RWPE2 (cell line): ENCODE data around the gene FSTL5.
A peak's percentile ranks its signal among the peaks of the same experiment; 100 is the strongest.

Source experiments
- ATAC-seq: fragments of 200-7000 bp; cut with Tn5 transposase; 3 replicates; pipeline ENCODE4 v1.9.1; 2021; ENCODE audit warnings: low read depth
- DNase-seq: peaks from one replicate; pipeline ENCODE4 v3.0.0-alpha.2; 2020; ENCODE audit warnings: low spot score
- H3K27ac ChIP-seq: fragments of 450-650 bp; 2 replicates; pipeline ENCODE4 v1.5.1; 2017; ENCODE audit warnings: mild to moderate bottlenecking; ENCODE audit not compliant: poor library complexity, severe bottlenecking
- H3K27me3 ChIP-seq: fragments of 250-450 bp; sonication (Bioruptor Pico); 2 replicates; pipeline ENCODE4 v1.5.1; 2021; ENCODE audit warnings: mild to moderate bottlenecking, moderate library complexity; ENCODE audit not compliant: insufficient read depth, poor library complexity, severe bottlenecking
- H3K36me3 ChIP-seq: fragments of 250-450 bp; sonication (Bioruptor Pico); 2 replicates; pipeline ENCODE4 v1.5.1; 2020; ENCODE audit warnings: low read depth, mild to moderate bottlenecking, moderate library complexity
- H3K4me1 ChIP-seq: fragments of 250-450 bp; sonication (Bioruptor Pico); 2 replicates; pipeline ENCODE4 v1.5.1; 2021; ENCODE audit warnings: mild to moderate bottlenecking, moderate library complexity; ENCODE audit not compliant: insufficient read depth, poor library complexity, severe bottlenecking
- H3K4me3 ChIP-seq: fragments of 250-450 bp; sonication (Bioruptor Pico); 2 replicates; pipeline ENCODE4 v1.5.1; 2021; ENCODE audit warnings: mild to moderate bottlenecking, moderate library complexity; ENCODE audit not compliant: severe bottlenecking
- H3K9me3 ChIP-seq: fragments of 250-450 bp; sonication (Bioruptor Pico); 2 replicates; pipeline ENCODE4 v1.5.1; 2021; ENCODE audit warnings: mild to moderate bottlenecking, moderate library complexity; ENCODE audit not compliant: severe bottlenecking
- TF ChIP-seq, protein P1 (sequence below): fragments of 450-650 bp; IDR thresholded peaks from one replicate; pipeline ENCODE4 v1.5.1; 2017; ENCODE audit warnings: mild to moderate bottlenecking, moderate library complexity; ENCODE audit not compliant: poor library complexity, severe bottlenecking

Gene FSTL5

DNA sequence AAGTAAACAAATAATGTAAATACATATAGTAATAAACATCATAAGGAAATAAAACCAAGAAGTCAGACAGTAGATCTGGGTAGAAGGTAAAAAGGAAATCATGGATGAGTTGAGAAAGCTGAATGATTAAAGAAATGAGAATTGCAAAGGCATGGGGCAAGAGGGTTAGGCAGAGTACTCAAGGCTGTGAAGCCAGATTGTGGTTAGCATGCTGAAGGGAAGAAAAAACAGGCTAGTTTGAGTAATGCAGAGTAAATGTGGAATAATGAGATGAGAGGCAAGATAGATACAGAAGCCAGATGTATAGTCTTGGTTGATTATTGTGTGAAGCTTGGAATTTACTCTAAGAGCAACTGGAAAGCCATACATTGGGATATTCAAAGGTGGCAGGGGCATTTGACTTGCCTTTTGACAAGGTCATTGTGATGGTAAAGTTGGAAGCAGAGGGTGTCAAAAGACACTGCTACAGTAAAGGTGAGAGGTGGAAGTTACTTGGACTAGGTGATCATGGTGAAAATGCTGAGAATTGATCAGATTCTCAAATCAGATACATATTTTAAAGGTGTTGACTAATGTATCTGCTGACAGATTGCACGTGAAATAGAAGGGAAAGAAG lies 307.0 kb downstream of the FSTL5 start:
- no peaks in the 10 kb centered on the region for H3K4me1 ChIP-seq
- H3K27me3 ChIP-seq = no peaks in the 10 kb centered on the region
- H3K27ac ChIP-seq = no peak overlapping the region
- no peak overlapping the region for H3K4me3 ChIP-seq
- H3K36me3 ChIP-seq = no peaks in the 10 kb centered on the region
- ATAC-seq (no peak), DNase-seq (no peak)
- TF ChIP-seq, protein P1, sequence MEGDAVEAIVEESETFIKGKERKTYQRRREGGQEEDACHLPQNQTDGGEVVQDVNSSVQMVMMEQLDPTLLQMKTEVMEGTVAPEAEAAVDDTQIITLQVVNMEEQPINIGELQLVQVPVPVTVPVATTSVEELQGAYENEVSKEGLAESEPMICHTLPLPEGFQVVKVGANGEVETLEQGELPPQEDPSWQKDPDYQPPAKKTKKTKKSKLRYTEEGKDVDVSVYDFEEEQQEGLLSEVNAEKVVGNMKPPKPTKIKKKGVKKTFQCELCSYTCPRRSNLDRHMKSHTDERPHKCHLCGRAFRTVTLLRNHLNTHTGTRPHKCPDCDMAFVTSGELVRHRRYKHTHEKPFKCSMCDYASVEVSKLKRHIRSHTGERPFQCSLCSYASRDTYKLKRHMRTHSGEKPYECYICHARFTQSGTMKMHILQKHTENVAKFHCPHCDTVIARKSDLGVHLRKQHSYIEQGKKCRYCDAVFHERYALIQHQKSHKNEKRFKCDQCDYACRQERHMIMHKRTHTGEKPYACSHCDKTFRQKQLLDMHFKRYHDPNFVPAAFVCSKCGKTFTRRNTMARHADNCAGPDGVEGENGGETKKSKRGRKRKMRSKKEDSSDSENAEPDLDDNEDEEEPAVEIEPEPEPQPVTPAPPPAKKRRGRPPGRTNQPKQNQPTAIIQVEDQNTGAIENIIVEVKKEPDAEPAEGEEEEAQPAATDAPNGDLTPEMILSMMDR = no peak
- no peaks in the 10 kb centered on the region for H3K9me3 ChIP-seq

DNA sequence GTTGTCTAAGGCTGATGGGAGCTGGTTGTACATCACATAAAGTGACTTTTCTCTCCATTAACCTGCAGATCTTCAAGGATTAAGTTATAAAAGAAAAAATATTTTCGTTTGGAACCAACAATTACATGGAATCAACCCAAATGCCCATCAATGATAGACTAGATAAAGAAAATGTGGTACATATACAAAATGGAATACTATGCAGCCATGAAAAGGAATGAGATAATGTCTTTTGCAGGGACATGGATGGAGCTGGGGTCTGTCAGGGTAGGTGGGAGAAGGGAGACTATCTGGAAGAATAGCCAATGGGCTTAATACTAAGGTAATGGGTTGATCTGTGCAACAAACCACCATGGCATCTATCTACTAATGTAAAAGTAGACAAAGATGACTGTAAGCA lies 313.2 kb downstream of the FSTL5 start:
- Histone ChIP-seq H3K9me3 (no peaks in the 10 kb centered on the region), H3K27ac (no peak overlapping the region), H3K4me3 (no peak overlapping the region), H3K27me3 (no peaks in the 10 kb centered on the region), H3K4me1 (no peaks in the 10 kb centered on the region), H3K36me3 (no peaks in the 10 kb centered on the region)
- DNase-seq (no peak), ATAC-seq (no peak)
- TF ChIP-seq, protein P1 = no peak

DNA sequence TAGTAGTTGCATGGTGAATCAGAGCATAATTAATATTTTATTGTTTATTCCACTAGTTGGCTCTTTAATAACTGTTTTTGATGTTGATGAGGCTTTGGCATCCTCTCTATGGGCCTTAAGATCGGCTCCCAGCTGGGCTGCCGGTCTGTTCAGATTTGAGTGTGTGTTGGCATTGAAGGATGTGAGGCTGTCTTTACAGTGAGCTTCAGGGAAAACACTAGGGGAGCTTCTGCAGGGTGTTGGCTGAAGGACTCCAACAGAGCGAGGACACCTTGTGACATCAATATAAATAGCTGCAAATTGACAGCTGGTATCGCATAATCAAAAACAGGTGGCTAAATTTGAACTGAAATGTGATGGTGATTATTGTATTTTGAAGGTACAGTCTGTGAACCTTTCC lies 322.0 kb downstream of the FSTL5 start:
- TF ChIP-seq, protein P1 = peak; percentile 9
- no peak overlapping the region for H3K27ac ChIP-seq
- H3K4me1 ChIP-seq = no peaks in the 10 kb centered on the region
- H3K27me3 ChIP-seq = no peaks in the 10 kb centered on the region
- H3K36me3 ChIP-seq = no peaks in the 10 kb centered on the region
- H3K4me3 ChIP-seq = no peak overlapping the region
- ATAC-seq (no peak), DNase-seq (no peak)
- no peaks in the 10 kb centered on the region for H3K9me3 ChIP-seq

DNA sequence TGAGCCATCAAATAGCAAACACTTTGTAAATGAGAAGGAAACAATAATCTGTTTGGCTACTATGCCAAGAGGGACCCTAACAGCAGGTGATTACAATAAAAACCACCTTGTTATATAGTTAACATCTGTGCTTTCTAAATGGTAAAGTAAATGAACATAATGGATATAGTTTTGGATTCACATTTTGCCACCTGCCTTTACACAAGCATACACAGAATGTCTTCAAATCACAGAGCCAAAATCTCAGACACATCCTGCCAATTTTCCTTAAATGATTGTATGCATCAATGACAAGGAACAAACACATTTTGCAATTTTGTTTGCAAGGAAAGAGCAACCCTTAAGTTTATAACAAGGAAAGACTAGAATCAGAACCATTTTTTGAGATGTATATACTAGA lies 334.2 kb downstream of the FSTL5 start:
- H3K4me1 ChIP-seq = no peaks in the 10 kb centered on the region
- no peak overlapping the region for H3K4me3 ChIP-seq
- H3K36me3 ChIP-seq = no peaks in the 10 kb centered on the region
- no peak for DNase-seq
- H3K27ac ChIP-seq = no peak overlapping the region
- no peaks in the 10 kb centered on the region for H3K27me3 ChIP-seq
- TF ChIP-seq, protein P1 = no peak
- ATAC-seq = no peak
- H3K9me3 ChIP-seq = no peaks in the 10 kb centered on the region

DNA sequence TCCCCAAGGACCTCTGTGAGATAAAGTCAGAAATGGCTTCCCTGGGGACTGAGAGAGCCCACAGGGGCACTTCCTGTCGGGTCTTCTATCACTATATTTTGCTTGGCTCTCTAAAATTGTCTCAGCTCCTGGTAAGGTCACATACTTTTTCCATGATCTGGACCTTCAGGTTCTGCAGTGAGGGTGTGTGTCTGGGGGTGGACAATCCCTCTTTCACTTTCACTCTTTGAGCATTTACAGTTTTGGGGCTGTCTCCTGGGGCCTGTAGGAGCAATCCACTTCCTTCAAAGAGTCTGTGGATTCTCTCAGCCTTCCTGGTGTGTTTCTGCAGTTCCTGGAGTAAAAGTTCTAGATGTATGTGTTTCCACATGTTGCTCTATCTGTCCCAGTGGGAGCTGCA lies 335.7 kb downstream of the FSTL5 start:
- no peaks in the 10 kb centered on the region for H3K9me3 ChIP-seq
- no peak overlapping the region for H3K4me3 ChIP-seq
- no peaks in the 10 kb centered on the region for H3K4me1 ChIP-seq
- DNase-seq = no peak
- TF ChIP-seq, protein P1 = no peak
- no peaks in the 10 kb centered on the region for H3K36me3 ChIP-seq
- no peak; the same call in 2 of the 3 replicates for ATAC-seq
- no peak overlapping the region for H3K27ac ChIP-seq
- no peaks in the 10 kb centered on the region for H3K27me3 ChIP-seq
